LoVo (cell line): ENCODE measurements around the gene ARL3.
A peak's percentile ranks its signal among the peaks of the same experiment; 100 is the strongest.
"Not testable (repeated sequence)": the region's sequence is repeated elsewhere in the genome, so short reads cannot be mapped to it uniquely, and the experiment has no call there.

Experiments used
- DNase-seq: peaks from one replicate; pipeline ENCODE4 v3.0.0-alpha.2; 2016; ENCODE audit warnings: low spot score

ARL3 gene

GRCh38 chr10:102673236-102673818 lies 40.9 kb downstream of the ARL3 start:
- no peak for DNase-seq

GRCh38 chr10:102670871-102671434 lies 43.2 kb downstream of the ARL3 start:
- no peak for DNase-seq

GRCh38 chr10:102670065-102670670 lies 44.0 kb downstream of the ARL3 start:
- DNase-seq = no peak

- peak; percentile 71 for DNase-seq
Measured at GRCh38 chr10:102669206-102670064, 44.8 kb downstream of the ARL3 start.

- no peak for DNase-seq
Measured at GRCh38 chr10:102668326-102669107, 45.7 kb downstream of the ARL3 start.

- DNase-seq = not testable (repeated sequence)
Measured at GRCh38 chr10:102667411-102667810, 46.8 kb downstream of the ARL3 start.

GRCh38 chr10:102665904-102666509 lies 48.2 kb downstream of the ARL3 start:
- DNase-seq = no peak

GRCh38 chr10:102661658-102662028 lies 52.6 kb downstream of the ARL3 start:
- no peak for DNase-seq

GRCh38 chr10:102660888-102661657 lies 53.1 kb downstream of the ARL3 start:
- DNase-seq = no peak

GRCh38 chr10:102658802-102659201 lies 55.4 kb downstream of the ARL3 start:
- DNase-seq = no peak

- DNase-seq = no peak
Measured at GRCh38 chr10:102657984-102658724, 56.0 kb downstream of the ARL3 start.

GRCh38 chr10:102657451-102657850 lies 56.7 kb downstream of the ARL3 start:
- no peak for DNase-seq

GRCh38 chr10:102656791-102657371 lies 57.3 kb downstream of the ARL3 start:
- DNase-seq = no peak

GRCh38 chr10:102656026-102656425 lies 58.2 kb downstream of the ARL3 start:
- DNase-seq = no peak

GRCh38 chr10:102654969-102655368 lies 59.2 kb downstream of the ARL3 start:
- DNase-seq = no peak

GRCh38 chr10:102654566-102654965 lies 59.6 kb downstream of the ARL3 start:
- DNase-seq = no peak

GRCh38 chr10:102653060-102653459 lies 61.1 kb downstream of the ARL3 start:
- DNase-seq = no peak

- no peak for DNase-seq
Measured at GRCh38 chr10:102652170-102652916, 61.9 kb downstream of the ARL3 start.
